GM12873 (cell line): ENCODE measurements around the gene GYPC.

Experiments used
- CTCF ChIP-seq: IDR thresholded peaks from 2 replicates; pipeline ENCODE4 v1.5.1; 2012; ENCODE audit warnings: low read depth, mild to moderate bottlenecking, moderate library complexity, low read length, control low read depth; ENCODE audit not compliant: insufficient read depth; ENCODE audit errors: missing control alignments

The GYPC gene

GRCh38 chr2:126675637-126676036 is 19.7 kb downstream of the GYPC start:
- TF ChIP-seq CTCF = no peak

DNA sequence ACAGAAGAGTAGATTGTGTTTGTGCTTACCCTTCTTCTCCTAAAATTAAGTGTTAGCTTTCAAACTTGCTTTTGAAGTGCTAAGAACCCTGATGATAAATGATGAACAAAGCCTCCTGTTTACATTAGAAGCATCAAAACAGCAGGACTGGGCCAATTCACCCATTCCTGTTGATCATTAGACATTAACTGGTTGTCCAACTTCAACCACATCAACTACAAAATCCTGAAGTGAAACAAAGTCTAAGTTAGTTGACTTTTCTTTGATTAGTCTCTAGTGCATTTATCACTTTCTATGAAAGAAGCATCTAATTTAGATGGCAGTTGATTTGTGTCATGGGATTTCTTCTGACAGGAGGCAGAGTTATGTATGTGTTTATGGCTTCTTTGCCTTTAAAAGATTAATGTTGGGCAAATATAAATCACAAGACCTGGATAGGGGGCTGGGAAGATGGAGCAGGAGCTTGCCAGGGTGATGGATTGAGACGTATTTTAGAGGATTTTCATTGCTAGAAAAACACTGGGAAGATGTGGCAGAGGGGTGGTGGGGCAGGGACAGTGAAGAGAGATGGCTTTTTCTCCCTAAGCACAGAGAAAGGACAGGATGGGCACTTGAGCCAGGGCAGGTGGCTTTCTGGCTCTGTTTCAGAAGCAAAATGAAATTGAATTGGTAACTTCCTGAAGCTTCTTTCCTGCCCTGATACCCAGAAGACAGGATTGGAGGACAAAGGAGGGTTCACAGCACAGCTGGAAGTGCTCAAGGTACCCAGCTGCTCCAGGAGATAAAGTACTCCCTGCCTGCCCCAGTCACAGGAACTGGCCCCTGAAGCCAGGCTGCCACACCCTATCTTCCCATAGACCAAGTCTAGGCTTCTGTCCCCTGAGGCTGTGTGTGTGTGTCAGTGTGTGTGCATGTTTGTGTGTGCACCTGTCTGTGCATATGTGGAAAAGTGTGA is 20.5 kb downstream of the GYPC start:
- TF ChIP-seq CTCF = no peak

- TF ChIP-seq CTCF = no peak
These were observed 21.2 kb downstream of the GYPC start for GRCh38 chr2:126677176-126677538.

DNA sequence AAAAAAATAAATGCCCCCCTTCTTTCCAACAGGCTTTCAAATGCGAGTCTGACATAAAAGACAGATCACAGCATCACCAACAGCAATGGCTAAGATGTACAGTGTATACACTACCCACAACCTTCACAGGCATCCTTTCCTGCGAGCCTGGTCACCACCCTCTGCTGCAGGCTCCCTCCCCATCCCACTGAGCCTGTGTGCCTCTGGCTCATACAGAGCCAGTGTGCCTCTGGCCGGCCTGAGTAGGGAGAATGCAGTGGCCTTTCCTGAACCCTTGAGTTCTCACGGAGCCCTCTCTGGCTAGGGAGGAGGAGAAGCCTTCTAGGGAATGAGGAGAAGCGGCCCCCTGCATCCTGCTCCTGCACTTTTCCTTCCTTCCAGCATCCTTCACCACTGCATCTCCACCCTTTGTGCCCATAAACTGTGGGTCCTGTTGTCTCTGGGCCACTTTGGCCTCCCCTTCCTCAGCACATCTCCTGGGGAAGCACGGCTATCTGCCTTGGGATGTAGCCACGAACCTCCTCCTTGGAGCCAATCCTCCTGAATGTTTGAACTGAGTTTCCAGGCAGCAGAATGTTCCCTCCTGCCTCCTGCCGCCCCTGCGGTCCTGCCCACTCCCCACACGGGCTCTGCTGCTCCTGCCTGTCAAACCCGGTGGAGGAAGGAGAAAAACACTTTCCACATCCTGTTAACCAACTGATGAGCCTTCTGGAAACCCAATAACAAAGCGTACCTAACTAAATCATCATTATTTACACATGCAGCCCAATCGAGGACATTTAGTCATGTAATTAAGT is 22.5 kb downstream of the GYPC start:
- no peak for TF ChIP-seq CTCF

GRCh38 chr2:126679094-126679713 is 23.2 kb downstream of the GYPC start:
- no peak for TF ChIP-seq CTCF

DNA sequence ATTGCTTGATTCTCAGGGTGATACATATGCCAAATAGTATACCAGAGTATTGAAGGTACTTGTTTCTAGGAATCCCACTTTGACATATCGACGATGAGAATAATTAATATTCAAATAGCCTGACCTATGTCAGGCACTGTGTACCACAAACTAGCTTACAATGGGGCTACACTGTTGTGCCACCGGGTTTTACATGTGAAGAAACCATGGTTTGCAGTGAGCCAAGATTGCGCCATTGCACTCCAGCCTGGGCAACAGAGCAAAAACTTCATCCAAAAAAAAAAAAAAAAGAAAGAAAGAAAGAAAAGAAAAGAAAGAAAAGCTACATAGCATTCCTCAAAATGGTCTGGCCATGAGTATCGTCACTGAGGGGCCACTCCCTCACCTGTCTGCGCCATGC is 25.5 kb downstream of the GYPC start:
- TF ChIP-seq CTCF = no peak

DNA sequence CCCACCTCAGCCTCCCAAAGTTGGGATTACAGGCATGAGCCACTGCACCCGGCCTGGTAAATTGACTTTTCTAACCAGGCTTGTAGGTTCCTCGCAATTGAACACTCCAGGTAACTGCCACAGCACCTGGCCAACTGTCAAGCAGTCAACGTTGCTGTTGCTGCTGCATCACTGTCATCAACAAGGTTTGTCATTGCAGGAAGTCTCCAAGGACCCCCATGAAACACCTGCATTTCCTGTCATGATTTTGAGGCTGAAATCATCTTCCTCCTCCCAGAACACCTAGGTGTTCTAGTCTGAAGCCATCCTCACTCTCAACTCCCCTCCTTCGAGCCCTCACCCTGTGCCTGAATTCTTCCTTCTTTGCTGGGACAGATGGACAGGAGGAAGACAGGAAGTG is 29.7 kb downstream of the GYPC start:
- no peak for TF ChIP-seq CTCF
